GM21381 (cell line): ENCODE results near the gene AAMDC.
"Not testable (repeated sequence)": the region's sequence is repeated elsewhere in the genome, so short reads cannot be mapped to it uniquely, and the experiment has no call there.

Experiments
- ATAC-seq: cut with Tn5 transposase; IDR thresholded peaks from one replicate; pipeline ENCODE4 v1.9.1; 2021; ENCODE audit warnings: mild to moderate bottlenecking, moderate library complexity; ENCODE audit not compliant: unreplicated experiment

AAMDC gene

GRCh38 chr11:77819921-77820564 lies 901 bp upstream of the AAMDC start:
- peak; percentile 20 for ATAC-seq

DNA sequence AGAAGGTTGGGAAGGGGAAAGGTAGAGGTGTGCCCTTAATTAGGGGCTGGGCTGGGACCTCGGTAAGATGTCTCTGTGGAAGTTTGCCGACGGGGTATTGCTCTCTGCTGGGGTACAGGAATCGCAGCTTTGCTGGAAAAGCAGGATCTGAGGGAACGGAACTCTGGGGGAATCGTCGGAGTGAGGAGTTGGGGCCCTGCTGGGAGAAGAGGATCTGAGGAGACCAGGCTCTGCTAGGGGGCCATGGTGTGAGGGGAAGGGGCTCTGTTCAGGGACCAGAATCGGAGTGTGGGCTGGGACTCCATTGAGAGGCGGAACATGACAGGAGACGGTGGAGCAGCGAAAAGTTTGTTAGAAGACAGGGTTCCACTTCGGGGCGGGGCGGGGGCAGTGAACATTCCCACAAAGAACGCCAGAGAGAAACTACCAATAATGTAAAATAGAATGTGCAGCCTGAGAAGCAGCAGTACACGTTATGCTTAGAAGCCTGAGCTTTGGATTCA lies 456 bp downstream of the AAMDC start:
- ATAC-seq, result no peak

GRCh38 chr11:77822126-77822525 lies 1.2 kb downstream of the AAMDC start:
- ATAC-seq, result not testable (repeated sequence)

DNA sequence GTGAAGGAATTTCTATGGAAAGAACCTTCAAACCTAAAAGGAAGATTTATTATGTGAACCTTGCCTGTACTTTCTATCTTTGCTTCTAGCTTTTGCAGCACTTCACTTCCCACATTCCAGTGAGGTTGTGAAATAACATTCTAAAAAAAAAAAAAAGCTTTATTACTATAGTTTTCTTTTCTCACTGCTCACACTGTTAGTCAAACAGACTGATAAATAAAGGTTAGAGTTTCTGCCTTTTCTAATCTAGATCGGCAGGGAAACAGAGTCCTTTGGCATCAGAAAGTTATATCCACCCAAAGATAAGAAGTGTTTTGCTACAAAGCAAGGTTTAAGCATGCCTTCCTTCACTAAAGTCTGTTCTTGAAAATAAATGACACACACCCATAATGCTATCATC lies 2.8 kb downstream of the AAMDC start:
- no peak for ATAC-seq

GRCh38 chr11:77828926-77829325 lies 8.0 kb downstream of the AAMDC start:
- ATAC-seq, result no peak

DNA sequence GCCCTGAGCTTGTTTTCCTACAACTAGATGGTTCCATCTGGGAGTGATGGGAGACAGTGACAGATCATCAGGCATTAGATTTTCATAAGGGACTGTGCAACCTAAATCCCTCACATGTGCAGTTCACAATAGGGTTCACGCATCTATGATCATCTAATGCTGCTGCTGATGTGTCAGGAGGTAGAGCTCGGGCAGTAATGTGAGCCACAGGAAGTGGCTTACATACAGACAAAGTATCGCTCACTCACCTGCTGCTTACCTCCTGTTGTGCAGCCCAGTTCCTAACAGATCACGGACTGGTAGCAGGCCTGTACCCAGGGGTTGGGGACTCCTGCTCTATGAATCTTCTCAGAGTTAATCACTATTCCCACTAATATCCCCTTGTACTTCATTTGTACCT lies 12.4 kb downstream of the AAMDC start:
- ATAC-seq, result no peak

DNA sequence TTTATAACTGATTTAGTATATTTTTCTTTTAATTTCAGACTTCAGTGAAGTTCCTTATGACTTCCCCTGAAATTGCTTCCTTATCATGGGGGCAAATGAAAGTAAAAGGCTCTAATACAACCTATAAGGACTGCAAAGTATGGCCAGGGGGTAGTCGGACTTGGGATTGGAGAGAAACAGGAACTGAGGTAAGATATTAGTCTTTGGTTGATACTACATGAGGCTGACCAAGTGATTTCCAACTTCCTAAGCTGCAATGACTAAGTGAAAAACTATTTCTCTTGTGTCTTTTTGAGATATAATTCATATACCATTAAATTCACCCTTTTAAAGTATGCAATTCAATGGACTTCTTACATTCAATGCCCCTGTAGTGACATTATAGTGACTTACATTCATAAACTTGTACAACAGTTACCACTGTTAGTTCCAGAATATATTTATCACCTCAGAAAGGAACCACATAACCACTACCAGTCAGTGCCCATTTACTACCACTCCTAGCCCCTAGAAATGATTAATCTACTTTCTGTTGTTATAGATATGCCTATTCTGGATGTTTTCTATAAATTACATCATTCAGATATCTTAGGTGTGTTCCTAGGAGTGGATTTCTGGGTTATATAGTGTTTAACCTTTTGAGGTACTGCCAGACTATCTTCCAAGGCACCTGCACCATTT lies 21.6 kb downstream of the AAMDC start:
- no peak for ATAC-seq

- ATAC-seq, result not testable (repeated sequence)
Observed at GRCh38 chr11:77843700-77844099, 22.8 kb downstream of the AAMDC start.

DNA sequence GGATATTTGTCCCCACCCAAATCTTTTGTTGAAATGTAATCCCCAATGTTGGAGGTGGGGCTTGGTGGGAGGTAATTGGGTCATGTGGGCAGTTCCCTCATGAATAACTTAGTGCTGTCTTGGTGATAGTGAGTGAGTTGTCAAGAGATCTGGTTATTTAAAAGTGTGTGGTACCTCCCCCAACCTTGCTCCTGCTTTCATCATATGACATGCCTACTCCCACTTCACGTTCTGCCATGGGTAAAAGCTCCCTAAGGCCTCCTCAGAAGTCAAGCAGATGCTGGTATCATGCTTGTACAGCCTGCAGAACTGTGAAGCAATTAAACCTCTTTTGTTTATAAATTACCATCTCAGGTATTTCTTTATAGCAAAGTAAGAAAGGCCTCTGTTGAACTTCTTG lies 30.6 kb downstream of the AAMDC start:
- no peak for ATAC-seq

DNA sequence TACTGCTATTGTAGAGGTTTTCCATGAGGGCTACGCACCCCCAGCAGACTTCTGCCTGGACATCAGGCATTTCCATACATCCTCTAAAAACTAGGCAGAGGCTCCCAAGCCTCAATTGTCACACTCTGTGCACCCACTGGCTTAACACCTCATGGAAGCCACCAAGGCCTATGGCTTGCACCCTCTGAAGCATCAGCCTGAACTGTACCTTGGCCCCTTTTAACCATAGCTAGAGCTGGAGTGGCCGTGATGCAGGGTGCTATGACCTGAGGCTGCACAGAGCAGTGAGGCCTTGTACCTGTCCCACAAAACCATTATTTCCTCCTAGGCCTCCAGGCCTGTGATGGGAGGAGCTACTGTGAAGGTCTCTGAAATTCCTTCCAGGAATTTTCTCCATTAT lies 33.9 kb downstream of the AAMDC start:
- ATAC-seq, result no peak

GRCh38 chr11:77857906-77858457 lies 37.0 kb downstream of the AAMDC start:
- not testable (repeated sequence) for ATAC-seq

GRCh38 chr11:77861444-77861843 lies 40.5 kb downstream of the AAMDC start:
- not testable (repeated sequence) for ATAC-seq

DNA sequence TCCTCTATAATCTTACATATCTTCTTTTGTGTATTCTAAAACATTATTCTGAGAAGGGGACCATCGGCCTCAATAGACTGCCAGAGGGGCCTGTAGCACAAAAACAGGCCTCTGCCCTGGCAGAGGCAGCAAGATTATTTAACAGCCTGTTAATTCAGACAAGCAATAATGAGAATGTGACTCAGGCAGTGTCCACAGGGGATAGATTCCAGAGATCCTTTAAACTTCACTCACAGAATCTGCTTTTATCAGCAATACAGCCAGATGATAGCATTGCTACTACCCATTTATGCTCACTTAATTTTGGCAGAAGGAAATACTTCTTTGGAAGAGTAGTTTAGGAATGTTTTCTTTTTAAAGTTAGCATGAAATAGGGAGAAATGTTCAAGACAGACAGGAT lies 44.9 kb downstream of the AAMDC start:
- no peak for ATAC-seq

GRCh38 chr11:77866336-77866735 lies 45.4 kb downstream of the AAMDC start:
- ATAC-seq, result no peak

- no peak for ATAC-seq
Observed at GRCh38 chr11:77868744-77869143, 47.8 kb downstream of the AAMDC start.

DNA sequence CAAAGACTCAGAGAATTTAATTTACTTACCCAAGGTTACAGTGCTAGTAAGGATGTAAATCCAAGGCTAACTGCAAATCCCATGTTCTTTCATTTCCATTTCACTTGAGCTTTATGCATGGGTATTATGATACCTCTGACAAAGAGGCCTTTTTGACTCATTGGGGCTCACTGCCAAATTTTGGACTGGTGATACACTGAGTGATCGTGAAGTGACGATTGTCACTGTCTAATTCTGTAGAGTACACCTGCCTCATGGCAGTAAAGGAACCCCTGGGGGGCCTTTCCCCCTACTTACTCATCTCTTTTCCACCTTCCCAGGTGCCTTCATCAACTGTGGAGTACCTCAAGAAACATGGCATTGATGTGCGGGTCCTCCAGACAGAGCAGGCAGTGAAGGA lies 50.9 kb downstream of the AAMDC start:
- ATAC-seq, result no peak

- ATAC-seq, result no peak
Observed at GRCh38 chr11:77873345-77873744, 52.4 kb downstream of the AAMDC start.

- ATAC-seq, result no peak
Observed at GRCh38 chr11:77874206-77874605, 53.3 kb downstream of the AAMDC start.

DNA sequence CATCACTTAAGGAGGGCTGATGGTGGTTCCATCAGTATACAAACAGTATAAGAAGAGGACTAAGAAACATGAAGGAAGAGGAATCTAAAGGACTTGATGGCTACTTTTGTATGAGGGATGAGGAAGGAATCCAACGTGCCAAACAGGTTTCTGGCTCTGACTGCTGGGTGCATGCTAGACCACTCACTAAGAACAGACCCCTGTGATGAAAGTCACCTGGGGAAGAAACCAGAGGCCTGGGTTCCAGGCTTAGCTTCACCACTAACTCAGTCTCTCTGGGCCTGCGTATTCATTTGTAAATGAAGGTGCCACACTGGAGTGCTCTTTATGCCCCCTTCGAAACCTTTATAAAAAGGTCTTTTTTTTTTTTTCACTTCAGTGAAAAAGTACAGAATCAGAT lies 55.1 kb downstream of the AAMDC start:
- no peak for ATAC-seq

GRCh38 chr11:77878247-77878646 lies 57.3 kb downstream of the AAMDC start:
- not testable (repeated sequence) for ATAC-seq

GRCh38 chr11:77879218-77879617 lies 58.3 kb downstream of the AAMDC start:
- ATAC-seq, result peak; percentile 80

DNA sequence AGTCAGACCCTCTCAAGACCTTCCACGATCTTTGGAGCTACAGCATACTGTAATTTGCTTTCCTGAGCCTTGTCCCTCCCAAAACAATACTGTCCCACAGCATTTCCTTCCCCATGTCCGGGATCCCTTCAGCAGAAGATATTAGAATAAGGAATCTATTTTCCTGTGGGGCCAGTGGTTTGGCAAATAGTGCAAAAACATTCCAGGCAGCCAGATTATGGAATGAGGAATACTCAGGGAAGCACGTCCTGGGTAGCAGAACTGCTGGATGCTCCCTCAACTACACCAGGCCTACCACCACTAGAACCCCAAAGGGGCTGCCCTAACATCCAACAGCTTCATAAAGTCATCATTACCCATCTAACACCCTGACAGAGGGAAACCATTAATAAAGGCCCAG lies 61.5 kb downstream of the AAMDC start:
- no peak for ATAC-seq
